ENCODE results near the gene PLEKHG1. TPM values are rescaled to one million over a fixed set of nuclear protein-coding genes. Genes with fewer than 3 reads are reported as not detected.

Gene PLEKHG1
- polyA plus RNA-seq, 1 donor from 2014 or later, result 2.6 TPM

GRCh38 chr6:150584596-150584995 is 15.1 kb upstream of the PLEKHG1 start:
- Histone ChIP-seq H3K79me2 (replicated peaks; ENCODE audit: insufficient read depth, low read length) (no peaks in the 10 kb centered on the region), H3K9me3 (ENCODE audit: low read length) (no peaks in the 10 kb centered on the region), H3K4me2 (ENCODE audit: low read length) (no peak overlapping the region), H3K9ac (ENCODE audit: low read length) (no peak overlapping the region), H3K4me3 (ENCODE audit: low read length) (no peak overlapping the region), H3K27ac (ENCODE audit: low read length) (no peak overlapping the region), H3K9me2 (ENCODE audit: insufficient read depth, low read length) (no peaks in the 10 kb centered on the region), H3K36me3 (ENCODE audit: insufficient read depth, low read length) (no peaks in the 10 kb centered on the region), H2AFZ (ENCODE audit: low read depth, low read length) (no peak overlapping the region), H4K20me1 (ENCODE audit: insufficient read depth) (no peaks in the 10 kb centered on the region), H3K27me3 (ENCODE audit: insufficient read depth, low read depth, low read length) (no peaks in the 10 kb centered on the region), H3F3A (ENCODE audit: insufficient read depth, low read length, poor library complexity, severe bottlenecking) (no peaks in the 10 kb centered on the region)
- TF ChIP-seq SMC3 (conservative IDR thresholded peaks at IDR 0.05; ENCODE audit: poor library complexity), result no peak
- TF ChIP-seq EZH2 (IDR thresholded peaks at IDR 0.05; ENCODE audit: borderline replicate concordance, insufficient read depth, low read length, poor library complexity, severe bottlenecking), result no peak
- no peak for TF ChIP-seq RAD21 (conservative IDR thresholded peaks at IDR 0.05)
- TF ChIP-seq, protein P1, sequence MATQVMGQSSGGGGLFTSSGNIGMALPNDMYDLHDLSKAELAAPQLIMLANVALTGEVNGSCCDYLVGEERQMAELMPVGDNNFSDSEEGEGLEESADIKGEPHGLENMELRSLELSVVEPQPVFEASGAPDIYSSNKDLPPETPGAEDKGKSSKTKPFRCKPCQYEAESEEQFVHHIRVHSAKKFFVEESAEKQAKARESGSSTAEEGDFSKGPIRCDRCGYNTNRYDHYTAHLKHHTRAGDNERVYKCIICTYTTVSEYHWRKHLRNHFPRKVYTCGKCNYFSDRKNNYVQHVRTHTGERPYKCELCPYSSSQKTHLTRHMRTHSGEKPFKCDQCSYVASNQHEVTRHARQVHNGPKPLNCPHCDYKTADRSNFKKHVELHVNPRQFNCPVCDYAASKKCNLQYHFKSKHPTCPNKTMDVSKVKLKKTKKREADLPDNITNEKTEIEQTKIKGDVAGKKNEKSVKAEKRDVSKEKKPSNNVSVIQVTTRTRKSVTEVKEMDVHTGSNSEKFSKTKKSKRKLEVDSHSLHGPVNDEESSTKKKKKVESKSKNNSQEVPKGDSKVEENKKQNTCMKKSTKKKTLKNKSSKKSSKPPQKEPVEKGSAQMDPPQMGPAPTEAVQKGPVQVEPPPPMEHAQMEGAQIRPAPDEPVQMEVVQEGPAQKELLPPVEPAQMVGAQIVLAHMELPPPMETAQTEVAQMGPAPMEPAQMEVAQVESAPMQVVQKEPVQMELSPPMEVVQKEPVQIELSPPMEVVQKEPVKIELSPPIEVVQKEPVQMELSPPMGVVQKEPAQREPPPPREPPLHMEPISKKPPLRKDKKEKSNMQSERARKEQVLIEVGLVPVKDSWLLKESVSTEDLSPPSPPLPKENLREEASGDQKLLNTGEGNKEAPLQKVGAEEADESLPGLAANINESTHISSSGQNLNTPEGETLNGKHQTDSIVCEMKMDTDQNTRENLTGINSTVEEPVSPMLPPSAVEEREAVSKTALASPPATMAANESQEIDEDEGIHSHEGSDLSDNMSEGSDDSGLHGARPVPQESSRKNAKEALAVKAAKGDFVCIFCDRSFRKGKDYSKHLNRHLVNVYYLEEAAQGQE (IDR thresholded peaks at IDR 0.05; ENCODE audit: borderline replicate concordance), result no peak
- no peak for TF ChIP-seq MXI1 (conservative IDR thresholded peaks at IDR 0.05; ENCODE audit: poor library complexity, severe bottlenecking)
- no peak for TF ChIP-seq EP300 (conservative IDR thresholded peaks at IDR 0.05; ENCODE audit: poor library complexity, severe bottlenecking)
- TF ChIP-seq TAF1 (IDR thresholded peaks at IDR 0.05; ENCODE audit: low read depth), result no peak
- TF ChIP-seq POLR2AphosphoS5 (IDR thresholded peaks at IDR 0.05), result no peak
- TF ChIP-seq, protein P2, sequence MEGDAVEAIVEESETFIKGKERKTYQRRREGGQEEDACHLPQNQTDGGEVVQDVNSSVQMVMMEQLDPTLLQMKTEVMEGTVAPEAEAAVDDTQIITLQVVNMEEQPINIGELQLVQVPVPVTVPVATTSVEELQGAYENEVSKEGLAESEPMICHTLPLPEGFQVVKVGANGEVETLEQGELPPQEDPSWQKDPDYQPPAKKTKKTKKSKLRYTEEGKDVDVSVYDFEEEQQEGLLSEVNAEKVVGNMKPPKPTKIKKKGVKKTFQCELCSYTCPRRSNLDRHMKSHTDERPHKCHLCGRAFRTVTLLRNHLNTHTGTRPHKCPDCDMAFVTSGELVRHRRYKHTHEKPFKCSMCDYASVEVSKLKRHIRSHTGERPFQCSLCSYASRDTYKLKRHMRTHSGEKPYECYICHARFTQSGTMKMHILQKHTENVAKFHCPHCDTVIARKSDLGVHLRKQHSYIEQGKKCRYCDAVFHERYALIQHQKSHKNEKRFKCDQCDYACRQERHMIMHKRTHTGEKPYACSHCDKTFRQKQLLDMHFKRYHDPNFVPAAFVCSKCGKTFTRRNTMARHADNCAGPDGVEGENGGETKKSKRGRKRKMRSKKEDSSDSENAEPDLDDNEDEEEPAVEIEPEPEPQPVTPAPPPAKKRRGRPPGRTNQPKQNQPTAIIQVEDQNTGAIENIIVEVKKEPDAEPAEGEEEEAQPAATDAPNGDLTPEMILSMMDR (IDR thresholded peaks at IDR 0.05; ENCODE audit: poor library complexity, severe bottlenecking), result no peak

DNA sequence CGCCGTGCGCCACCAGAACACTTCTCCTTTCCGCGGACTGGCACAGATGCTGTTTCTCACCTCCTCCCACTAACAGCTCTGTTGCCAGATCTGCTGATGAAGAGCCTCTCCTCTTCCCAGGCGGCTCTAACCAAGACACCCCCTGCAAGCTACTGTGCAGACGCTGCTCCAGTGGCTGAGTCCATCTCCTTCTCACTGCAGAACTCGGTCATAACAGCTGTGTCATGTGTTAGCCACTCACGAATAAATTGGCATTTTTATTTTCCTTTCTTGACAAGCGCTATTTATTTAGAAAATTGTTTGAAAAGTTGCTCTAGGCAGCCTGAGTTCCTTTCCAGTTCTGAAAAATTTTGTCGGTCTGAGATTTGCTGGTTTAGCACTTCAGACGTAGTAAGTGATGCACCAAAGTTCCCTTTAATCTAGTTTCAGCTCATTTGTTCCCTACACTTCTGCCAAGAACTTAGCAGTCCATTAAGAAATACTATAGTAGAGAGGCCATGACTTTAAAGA is 12.8 kb upstream of the PLEKHG1 start:
- TF ChIP-seq, protein P1 (IDR thresholded peaks at IDR 0.05; ENCODE audit: borderline replicate concordance), result no peak
- no peak for TF ChIP-seq TAF1 (IDR thresholded peaks at IDR 0.05; ENCODE audit: low read depth)
- no peaks in the 10 kb centered on the region for H3F3A ChIP-seq (ENCODE audit: insufficient read depth, low read length, poor library complexity, severe bottlenecking)
- no peaks in the 10 kb centered on the region for H3K9me2 ChIP-seq (ENCODE audit: insufficient read depth, low read length)
- no peaks in the 10 kb centered on the region for H4K20me1 ChIP-seq (ENCODE audit: insufficient read depth)
- H3K27me3 ChIP-seq (ENCODE audit: insufficient read depth, low read depth, low read length), result no peaks in the 10 kb centered on the region
- no peaks in the 10 kb centered on the region for H3K9me3 ChIP-seq (ENCODE audit: low read length)
- no peak overlapping the region for H2AFZ ChIP-seq (ENCODE audit: low read depth, low read length)
- H3K4me2 ChIP-seq (ENCODE audit: low read length), result no peak overlapping the region
- H3K4me3 ChIP-seq (ENCODE audit: low read length), result no peak overlapping the region
- H3K27ac ChIP-seq (ENCODE audit: low read length), result no peak overlapping the region
- no peaks in the 10 kb centered on the region for H3K79me2 ChIP-seq (replicated peaks; ENCODE audit: insufficient read depth, low read length)
- no peaks in the 10 kb centered on the region for H3K36me3 ChIP-seq (ENCODE audit: insufficient read depth, low read length)
- H3K9ac ChIP-seq (ENCODE audit: low read length), result no peak overlapping the region

All from neural cell (in vitro differentiated cells).